HL-60 (cell line): ENCODE measurements around the gene FOXP1.

Experiments
- SPI1 ChIP-seq: IDR thresholded peaks from 2 replicates; pipeline ENCODE4 v1.6.1; 2012; ENCODE audit warnings: low read depth, mild to moderate bottlenecking, borderline replicate concordance
- TF ChIP-seq, protein P1 (sequence below): IDR thresholded peaks from one replicate; pipeline ENCODE4 v1.5.1; 2011; ENCODE audit warnings: low read length, control low read depth, inconsistent platforms; ENCODE audit not compliant: insufficient read depth
- TF ChIP-seq, protein P2 (sequence below): IDR thresholded peaks from 2 replicates; pipeline ENCODE4 v1.6.1; 2012; ENCODE audit warnings: low read depth; ENCODE audit not compliant: insufficient replicate concordance

DNA sequence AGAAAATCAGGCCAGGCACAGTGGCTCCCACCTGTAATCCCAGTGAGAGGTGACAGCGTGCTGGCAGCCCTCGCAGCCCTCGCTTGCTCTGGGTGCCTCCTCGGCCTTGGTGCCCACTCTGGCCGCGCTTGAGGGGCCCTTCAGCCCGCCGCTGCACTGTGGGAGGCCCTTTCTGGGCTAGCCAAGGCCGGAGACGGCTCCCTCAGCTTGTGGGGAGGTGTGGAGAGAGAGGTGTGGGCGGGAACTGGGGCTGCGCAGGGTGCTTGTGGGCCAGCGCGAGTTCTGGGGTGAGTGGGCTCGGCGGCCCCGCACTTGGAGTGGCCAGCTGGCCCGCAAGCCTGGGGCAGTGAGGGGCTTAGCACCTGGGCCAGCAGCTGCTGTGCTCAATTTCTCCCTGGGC lies 252.6 kb downstream of the FOXP1 start:
- TF ChIP-seq, protein P1, sequence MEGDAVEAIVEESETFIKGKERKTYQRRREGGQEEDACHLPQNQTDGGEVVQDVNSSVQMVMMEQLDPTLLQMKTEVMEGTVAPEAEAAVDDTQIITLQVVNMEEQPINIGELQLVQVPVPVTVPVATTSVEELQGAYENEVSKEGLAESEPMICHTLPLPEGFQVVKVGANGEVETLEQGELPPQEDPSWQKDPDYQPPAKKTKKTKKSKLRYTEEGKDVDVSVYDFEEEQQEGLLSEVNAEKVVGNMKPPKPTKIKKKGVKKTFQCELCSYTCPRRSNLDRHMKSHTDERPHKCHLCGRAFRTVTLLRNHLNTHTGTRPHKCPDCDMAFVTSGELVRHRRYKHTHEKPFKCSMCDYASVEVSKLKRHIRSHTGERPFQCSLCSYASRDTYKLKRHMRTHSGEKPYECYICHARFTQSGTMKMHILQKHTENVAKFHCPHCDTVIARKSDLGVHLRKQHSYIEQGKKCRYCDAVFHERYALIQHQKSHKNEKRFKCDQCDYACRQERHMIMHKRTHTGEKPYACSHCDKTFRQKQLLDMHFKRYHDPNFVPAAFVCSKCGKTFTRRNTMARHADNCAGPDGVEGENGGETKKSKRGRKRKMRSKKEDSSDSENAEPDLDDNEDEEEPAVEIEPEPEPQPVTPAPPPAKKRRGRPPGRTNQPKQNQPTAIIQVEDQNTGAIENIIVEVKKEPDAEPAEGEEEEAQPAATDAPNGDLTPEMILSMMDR: no peak
- TF ChIP-seq SPI1: no peak
- TF ChIP-seq, protein P2, sequence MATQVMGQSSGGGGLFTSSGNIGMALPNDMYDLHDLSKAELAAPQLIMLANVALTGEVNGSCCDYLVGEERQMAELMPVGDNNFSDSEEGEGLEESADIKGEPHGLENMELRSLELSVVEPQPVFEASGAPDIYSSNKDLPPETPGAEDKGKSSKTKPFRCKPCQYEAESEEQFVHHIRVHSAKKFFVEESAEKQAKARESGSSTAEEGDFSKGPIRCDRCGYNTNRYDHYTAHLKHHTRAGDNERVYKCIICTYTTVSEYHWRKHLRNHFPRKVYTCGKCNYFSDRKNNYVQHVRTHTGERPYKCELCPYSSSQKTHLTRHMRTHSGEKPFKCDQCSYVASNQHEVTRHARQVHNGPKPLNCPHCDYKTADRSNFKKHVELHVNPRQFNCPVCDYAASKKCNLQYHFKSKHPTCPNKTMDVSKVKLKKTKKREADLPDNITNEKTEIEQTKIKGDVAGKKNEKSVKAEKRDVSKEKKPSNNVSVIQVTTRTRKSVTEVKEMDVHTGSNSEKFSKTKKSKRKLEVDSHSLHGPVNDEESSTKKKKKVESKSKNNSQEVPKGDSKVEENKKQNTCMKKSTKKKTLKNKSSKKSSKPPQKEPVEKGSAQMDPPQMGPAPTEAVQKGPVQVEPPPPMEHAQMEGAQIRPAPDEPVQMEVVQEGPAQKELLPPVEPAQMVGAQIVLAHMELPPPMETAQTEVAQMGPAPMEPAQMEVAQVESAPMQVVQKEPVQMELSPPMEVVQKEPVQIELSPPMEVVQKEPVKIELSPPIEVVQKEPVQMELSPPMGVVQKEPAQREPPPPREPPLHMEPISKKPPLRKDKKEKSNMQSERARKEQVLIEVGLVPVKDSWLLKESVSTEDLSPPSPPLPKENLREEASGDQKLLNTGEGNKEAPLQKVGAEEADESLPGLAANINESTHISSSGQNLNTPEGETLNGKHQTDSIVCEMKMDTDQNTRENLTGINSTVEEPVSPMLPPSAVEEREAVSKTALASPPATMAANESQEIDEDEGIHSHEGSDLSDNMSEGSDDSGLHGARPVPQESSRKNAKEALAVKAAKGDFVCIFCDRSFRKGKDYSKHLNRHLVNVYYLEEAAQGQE: no peak
